SKM-1 treated with dmso at 0.1 percent for 144 hours (cell line): ENCODE measurements around the gene TPSG1.

Experiments used
- DNase-seq: peaks from one replicate; lab custom pipeline; 2025; ENCODE audit not compliant: unreplicated experiment; lab: John Stamatoyannopoulos, UW

The TPSG1 gene

GRCh38 chr16:1180549-1181403 lies 44.3 kb downstream of the TPSG1 start:
- DNase-seq: no peak

- no peak for DNase-seq
These were observed 46.7 kb downstream of the TPSG1 start for GRCh38 chr16:1178295-1178910.

DNA sequence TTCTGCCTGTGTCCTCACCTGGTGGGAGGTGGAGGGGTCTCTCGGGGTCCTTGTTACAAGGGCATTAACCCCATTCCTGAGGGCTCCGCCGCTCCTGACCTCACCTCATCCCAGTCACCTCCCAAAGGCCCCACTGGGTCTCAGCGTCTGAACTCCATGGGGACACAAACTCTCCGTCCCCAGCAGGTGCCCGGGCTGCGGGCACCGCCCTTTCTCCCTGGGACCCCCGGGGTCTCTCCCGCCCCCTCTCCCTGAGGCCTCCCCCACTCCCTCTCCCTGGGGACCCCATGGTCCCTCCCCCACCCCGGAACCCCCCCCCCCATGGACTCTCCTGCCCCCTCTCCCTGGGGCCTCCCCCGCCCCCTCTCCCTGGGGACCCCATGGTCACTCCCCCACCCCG lies 47.3 kb downstream of the TPSG1 start:
- DNase-seq: no peak

DNA sequence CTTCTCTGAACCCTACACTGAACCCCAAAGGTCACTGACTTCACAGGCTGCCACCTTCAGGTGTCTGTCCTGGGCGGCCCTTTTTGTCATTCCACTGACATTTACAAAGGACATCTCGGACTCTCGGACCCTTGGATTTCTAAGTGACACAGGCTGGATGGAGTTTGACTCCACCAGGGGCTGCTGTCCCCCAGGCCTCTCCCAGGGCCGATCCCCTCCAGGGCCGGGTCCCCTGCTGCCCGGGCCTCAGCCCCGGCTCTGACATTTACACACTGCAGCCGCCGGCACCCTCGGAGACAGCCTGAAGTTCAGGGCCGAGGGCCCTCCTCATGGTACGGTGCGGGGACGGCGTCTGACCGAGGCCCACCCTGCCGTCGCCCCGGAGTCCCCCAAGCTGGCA lies 48.0 kb downstream of the TPSG1 start:
- DNase-seq: no peak

GRCh38 chr16:1176280-1176897 lies 48.7 kb downstream of the TPSG1 start:
- no peak for DNase-seq

DNA sequence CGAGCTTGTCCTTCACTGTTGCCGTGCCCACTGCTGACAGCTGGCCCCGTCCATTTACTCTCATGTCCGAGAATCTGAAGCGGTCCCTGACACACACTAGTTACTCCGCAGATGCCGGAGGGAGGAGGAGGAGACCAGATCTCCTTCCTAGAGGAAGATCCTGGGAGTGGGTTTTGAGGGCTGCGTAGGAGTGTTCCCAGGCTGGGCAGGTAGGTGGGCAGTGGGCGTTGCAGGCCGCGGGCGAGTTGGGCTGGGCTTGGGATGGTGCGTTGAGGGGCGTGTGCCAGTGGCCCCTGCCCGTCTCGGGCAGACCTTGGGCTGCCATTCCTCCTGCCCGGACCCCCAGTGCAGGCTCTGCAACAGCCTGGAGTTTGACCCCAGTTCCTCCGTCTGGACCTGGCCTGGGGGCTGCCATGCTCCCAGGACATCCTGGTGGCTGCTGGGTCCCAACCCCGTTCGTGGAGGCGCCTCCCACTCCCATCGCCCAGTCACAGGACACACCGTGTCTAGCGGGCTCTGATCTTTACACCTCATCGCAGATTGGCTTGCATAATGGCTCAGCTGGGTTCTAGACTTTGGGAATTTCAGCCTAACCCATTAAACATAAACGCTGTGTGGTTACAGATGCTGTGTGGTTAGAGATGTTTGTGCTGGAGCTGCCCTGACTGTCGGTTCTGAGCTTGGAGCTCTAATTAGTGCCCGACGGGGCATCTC lies 49.3 kb downstream of the TPSG1 start:
- no peak for DNase-seq

DNA sequence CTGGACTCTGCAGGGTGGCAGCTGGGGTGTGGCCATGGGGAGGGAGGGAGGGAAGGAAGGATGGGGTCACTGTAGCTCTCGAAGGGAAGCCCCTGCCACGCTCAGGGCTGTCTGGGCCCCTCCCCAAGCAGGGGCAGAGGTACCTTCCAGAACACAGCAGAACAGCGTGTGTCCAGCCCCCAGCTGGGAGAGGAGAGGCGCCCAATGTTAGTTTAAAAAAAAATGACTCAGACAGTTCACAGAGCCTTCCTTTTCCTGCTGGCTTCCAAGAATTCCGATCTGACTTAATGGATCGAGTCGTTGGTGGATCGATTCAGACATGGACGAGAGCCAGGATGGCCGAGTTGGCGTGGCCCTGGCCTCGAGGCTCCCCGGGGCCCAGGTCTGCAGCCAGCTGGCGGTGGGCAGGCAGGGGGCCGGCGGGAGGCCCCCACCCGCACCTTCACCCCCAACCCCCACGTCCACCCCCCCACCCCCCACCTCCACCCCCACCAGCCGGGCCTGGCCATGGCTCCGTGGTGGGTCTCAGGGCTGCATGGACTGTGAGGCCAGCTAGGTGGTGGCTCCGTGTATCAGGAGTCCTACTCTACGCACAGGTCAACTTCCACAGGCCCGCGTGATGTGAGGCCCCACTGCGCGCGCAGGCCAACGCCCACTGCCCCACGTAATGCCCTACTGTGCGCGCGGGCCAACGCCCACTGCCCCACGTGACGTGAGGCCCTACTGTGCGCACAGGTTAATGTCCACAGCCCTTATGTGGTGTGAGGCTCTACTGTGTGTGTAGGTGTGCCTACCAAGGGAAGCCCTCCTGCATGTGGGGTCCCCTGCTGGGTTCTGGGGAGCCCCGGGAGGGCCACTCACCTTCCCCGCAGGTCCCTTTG lies 50.4 kb downstream of the TPSG1 start:
- no peak for DNase-seq

DNA sequence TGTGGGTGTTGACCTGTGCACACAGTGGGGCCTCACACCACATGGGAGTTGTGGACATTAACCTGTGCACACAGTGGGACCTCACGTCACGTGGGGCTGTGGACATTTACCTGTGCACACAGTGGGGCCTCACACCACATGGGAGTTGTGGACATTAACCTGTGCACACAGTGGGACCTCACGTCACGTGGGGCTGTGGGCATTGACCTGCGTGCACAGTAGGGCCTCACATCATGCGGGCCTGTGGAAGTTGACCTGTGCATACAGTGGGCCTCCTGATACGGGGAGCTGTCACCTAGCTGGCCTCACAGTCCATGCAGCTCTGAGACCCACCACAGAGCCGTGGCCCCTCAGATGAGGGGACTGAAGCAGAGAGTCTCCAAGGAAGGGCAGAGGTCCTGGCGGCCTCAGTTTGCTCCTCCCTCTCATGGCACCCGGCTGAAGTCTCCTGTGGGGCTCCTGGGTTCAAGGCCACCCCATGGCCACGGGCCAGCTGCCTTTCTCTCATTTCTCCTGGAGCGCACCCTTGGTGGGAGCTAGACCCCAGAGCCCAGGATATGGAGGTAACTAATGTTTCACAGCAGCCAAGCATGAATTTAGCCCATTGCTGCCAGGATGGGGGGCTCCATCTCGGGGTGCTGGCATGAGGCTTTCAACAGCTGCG lies 51.1 kb downstream of the TPSG1 start:
- DNase-seq: no peak

DNA sequence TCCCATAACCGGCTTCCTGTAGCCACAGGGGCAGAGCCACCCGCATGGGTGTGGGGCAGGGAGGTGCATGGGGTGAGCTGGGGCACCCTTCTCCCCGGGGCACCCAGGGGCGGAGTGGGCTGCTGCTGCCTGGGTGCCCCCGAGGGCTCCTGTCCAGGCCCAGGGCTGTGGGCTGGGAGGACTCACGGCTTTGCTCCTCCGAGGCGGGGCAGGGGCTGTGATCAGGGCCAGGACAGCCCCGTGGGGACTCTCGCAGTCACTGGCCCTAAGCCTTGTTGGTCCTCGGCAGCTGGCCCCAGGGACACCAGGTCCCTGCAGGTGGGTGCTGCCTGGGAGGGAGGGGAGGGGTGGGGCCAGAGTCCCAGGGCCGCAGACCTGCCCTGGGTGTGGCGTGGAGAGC lies 52.4 kb downstream of the TPSG1 start:
- no peak for DNase-seq

GRCh38 chr16:1171854-1172428 lies 53.1 kb downstream of the TPSG1 start:
- no peak for DNase-seq
